Activated T-cell treated with anti-CD3 and anti-CD28 coated beads for 1 hour (primary cell): ENCODE data around the gene PRKN.
"Not testable (repeated sequence)": the region's sequence is repeated elsewhere in the genome, so short reads cannot be mapped to it uniquely, and the experiment has no call there.

Experiments
- DNase-seq: peaks from one replicate; pipeline ENCODE4 v3.0.0-alpha.2; 2020; ENCODE audit warnings: low read depth

Gene PRKN

GRCh38 chr6:161542346-161542980 is 1185.1 kb downstream of the PRKN start:
- no peak for DNase-seq

- no peak for DNase-seq
Observed at GRCh38 chr6:161540532-161540931, 1187.0 kb downstream of the PRKN start.

GRCh38 chr6:161536224-161536630 is 1191.3 kb downstream of the PRKN start:
- no peak for DNase-seq

- DNase-seq: no peak
Observed at GRCh38 chr6:161534264-161534873, 1193.2 kb downstream of the PRKN start.

- DNase-seq: no peak
Observed at GRCh38 chr6:161533266-161533665, 1194.3 kb downstream of the PRKN start.

GRCh38 chr6:161532536-161532935 is 1195.0 kb downstream of the PRKN start:
- DNase-seq: no peak

GRCh38 chr6:161526794-161527193 is 1200.8 kb downstream of the PRKN start:
- DNase-seq: no peak

- no peak for DNase-seq
Observed at GRCh38 chr6:161523362-161523761, 1204.2 kb downstream of the PRKN start.

GRCh38 chr6:161522276-161522675 is 1205.3 kb downstream of the PRKN start:
- no peak for DNase-seq

GRCh38 chr6:161511447-161512095 is 1216.0 kb downstream of the PRKN start:
- DNase-seq: no peak

GRCh38 chr6:161508341-161508740 is 1219.2 kb downstream of the PRKN start:
- DNase-seq: no peak

GRCh38 chr6:161507375-161507774 is 1220.2 kb downstream of the PRKN start:
- DNase-seq: no peak

- DNase-seq: no peak
Observed at GRCh38 chr6:161503570-161503969, 1224.0 kb downstream of the PRKN start.

GRCh38 chr6:161498881-161499280 is 1228.7 kb downstream of the PRKN start:
- no peak for DNase-seq

- no peak for DNase-seq
Observed at GRCh38 chr6:161498359-161498758, 1229.2 kb downstream of the PRKN start.

GRCh38 chr6:161496941-161497340 is 1230.6 kb downstream of the PRKN start:
- DNase-seq: no peak

GRCh38 chr6:161496271-161496670 is 1231.3 kb downstream of the PRKN start:
- DNase-seq: not testable (repeated sequence)

- DNase-seq: no peak
Observed at GRCh38 chr6:161494566-161494965, 1233.0 kb downstream of the PRKN start.

GRCh38 chr6:161493576-161494118 is 1233.9 kb downstream of the PRKN start:
- DNase-seq: no peak

- no peak for DNase-seq
Observed at GRCh38 chr6:161489626-161490306, 1237.8 kb downstream of the PRKN start.

- no peak for DNase-seq
Observed at GRCh38 chr6:161487694-161488093, 1239.9 kb downstream of the PRKN start.

GRCh38 chr6:161487217-161487531 is 1240.4 kb downstream of the PRKN start:
- no peak for DNase-seq
